ENCODE results near the gene PTPN14.

DNA sequence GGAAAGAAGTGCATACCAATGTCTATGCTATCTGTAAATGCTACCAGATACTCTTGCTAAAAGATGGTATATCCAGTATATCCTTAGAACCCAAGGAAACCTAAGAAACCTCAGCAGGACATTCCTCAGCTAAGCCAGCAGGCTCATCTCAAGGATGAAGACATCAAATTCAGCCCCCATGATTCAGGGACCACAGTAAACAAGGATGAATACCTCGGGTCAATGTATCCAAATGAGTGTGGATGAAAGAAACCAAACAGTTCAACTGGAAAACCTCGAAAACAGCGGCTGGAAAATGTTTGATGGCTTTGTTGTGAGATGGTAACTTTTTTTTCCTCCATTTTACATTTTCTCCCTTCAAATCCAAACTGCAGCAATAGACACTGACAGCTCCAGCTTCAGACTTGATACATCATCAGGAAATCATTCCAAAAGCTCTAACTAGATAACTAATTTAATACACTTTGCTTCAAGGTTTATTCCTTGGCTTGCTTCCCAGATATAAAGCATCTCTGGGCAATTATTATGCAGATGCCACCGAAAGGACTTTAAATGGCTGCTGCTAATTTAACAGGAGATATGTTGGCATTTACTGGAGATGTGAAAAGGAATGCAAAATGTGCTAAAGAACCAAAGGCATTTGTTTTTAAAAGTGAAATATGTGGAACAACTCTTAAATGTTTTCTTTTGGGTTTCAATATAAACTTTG, 196.8 kb downstream of the PTPN14 start:
- TF ChIP-seq MAX (IDR thresholded peaks at IDR 0.05; ENCODE audit: low read depth, low read length) (no peak), POLR2A (IDR thresholded peaks at IDR 0.05; ENCODE audit: extremely low read depth, insufficient read length) (no peak), MYC (IDR thresholded peaks at IDR 0.05; ENCODE audit: low read depth, low read length) (no peak)
- TF ChIP-seq, protein P1, sequence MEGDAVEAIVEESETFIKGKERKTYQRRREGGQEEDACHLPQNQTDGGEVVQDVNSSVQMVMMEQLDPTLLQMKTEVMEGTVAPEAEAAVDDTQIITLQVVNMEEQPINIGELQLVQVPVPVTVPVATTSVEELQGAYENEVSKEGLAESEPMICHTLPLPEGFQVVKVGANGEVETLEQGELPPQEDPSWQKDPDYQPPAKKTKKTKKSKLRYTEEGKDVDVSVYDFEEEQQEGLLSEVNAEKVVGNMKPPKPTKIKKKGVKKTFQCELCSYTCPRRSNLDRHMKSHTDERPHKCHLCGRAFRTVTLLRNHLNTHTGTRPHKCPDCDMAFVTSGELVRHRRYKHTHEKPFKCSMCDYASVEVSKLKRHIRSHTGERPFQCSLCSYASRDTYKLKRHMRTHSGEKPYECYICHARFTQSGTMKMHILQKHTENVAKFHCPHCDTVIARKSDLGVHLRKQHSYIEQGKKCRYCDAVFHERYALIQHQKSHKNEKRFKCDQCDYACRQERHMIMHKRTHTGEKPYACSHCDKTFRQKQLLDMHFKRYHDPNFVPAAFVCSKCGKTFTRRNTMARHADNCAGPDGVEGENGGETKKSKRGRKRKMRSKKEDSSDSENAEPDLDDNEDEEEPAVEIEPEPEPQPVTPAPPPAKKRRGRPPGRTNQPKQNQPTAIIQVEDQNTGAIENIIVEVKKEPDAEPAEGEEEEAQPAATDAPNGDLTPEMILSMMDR (IDR thresholded peaks at IDR 0.05; ENCODE audit: low read depth, low read length), result no peak

Data from NB4 (cell line).